Muscle layer of duodenum (tissue), 2 donors: ENCODE measurements around the gene PPP1R10.

ENCODE experiments used
- H3K27ac ChIP-seq: one replicate; pipeline ENCODE4 v1.7.0; 2013; ENCODE audit warnings: mild to moderate bottlenecking, low read length
- H3K27me3 ChIP-seq: one replicate; pipeline ENCODE4 v1.7.0; 2013; ENCODE audit warnings: low read depth, mild to moderate bottlenecking, control low read depth, low read length
- H3K36me3 ChIP-seq, 2 donors: one replicate each; pipeline ENCODE4 v1.7.0; 2013; ENCODE audit warnings: low read length in 2 of 2, control low read depth in 1 of 2, mild to moderate bottlenecking in 1 of 2; ENCODE audit not compliant: insufficient read depth in 2 of 2, control insufficient read depth in 1 of 2
- H3K4me1 ChIP-seq, 2 donors: one replicate each; pipeline ENCODE4 v1.7.0; 2013; ENCODE audit warnings: low read length in 2 of 2, mild to moderate bottlenecking in 2 of 2, control low read depth in 1 of 2, moderate library complexity in 1 of 2; ENCODE audit not compliant: insufficient read depth in 2 of 2, control insufficient read depth in 1 of 2
- H3K4me3 ChIP-seq, 2 donors: one replicate each; pipeline ENCODE4 v1.7.0; 2013; ENCODE audit warnings: low read length in 2 of 2, low read depth in 1 of 2, mild to moderate bottlenecking in 1 of 2
- H3K9me3 ChIP-seq, 2 donors: one replicate each; pipeline ENCODE4 v1.7.0; 2013; ENCODE audit warnings: low read length in 2 of 2, control low read depth in 1 of 2, mild to moderate bottlenecking in 1 of 2; ENCODE audit not compliant: control insufficient read depth in 1 of 2
- donor health status: healthy.

Gene PPP1R10

DNA sequence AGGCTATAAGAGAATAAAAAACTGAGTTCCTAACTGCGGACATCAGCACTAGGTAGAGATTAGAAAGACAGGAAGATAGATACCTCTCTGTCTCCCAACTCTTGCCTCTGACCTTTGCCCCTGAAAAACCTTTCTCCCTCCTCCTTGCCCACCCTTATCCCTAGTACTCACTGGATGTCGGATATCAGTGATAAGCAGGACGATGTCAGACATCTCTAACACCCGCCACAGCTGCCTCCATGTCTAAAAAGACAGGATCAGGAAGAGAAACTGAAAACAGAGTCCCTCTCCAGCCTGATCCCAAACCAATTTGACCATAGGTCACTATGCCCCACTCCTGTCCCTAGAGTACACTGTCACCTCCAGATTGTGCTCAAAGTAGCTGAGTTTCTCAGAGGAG, 62.6 kb downstream of the PPP1R10 start:
- Histone ChIP-seq H3K4me3 (peak overlapping the region; percentile 99), H3K27me3 (no peaks in the 10 kb centered on the region), H3K9me3 (no peaks in the 10 kb centered on the region), H3K4me1 (peaks cover 7 to 14% of the 10 kb centered on the region in 2 donors), H3K27ac (no peak overlapping the region), H3K36me3 (peaks cover 32 to 45% of the 10 kb centered on the region in 2 donors)
